ENCODE data around the gene ZNF155. TPM values are rescaled to one million over a fixed set of nuclear protein-coding genes. Genes with fewer than 3 reads are reported as not detected.

Gene ZNF155
- polyA plus RNA-seq, 1 of the 3 experiments (the other 2 are of a cell fraction) = 2.1 TPM

GRCh38 chr19:43983544-43983911 lies 460 bp upstream of the ZNF155 start:
- Histone ChIP-seq H2AFZ (ENCODE audit: low read depth) (0 out of 2 replicates have a peak overlapping the region, but pooled peaks have one; percentile 24), H3K9me3 (0 out of 2 replicates have a peak, but pooled peaks cover 8% of the 10 kb centered on the region), H3K4me2 (peak overlapping the region; percentile 78), H3K4me3 (ENCODE audit: low read depth in 2 of 2, low read length in 1 of 2) (peak overlapping the region; percentile 69 to 82; a peak in 3 of 4 replicates), H3F3A (replicated peaks; ENCODE audit: insufficient read depth) (peaks cover 7% of the 10 kb centered on the region), H3K79me2 (ENCODE audit: insufficient read depth) (peaks cover 14% of the 10 kb centered on the region; the same call in 1 of the 2 replicates), H3K27me3 (ENCODE audit: insufficient read depth) (no peaks in the 10 kb centered on the region), H3K9me2 (no peaks in the 10 kb centered on the region), H3K4me1 (ENCODE audit: control insufficient read depth in 1 of 2, insufficient read depth in 2 of 2, low read depth in 1 of 2, low read length in 1 of 2) (peaks cover 0 to 2% of the 10 kb centered on the region in 2 experiments; a peak in 1 of 4 replicates), H3K36me3 (replicated peaks in 1 of 2; ENCODE audit: control insufficient read depth in 1 of 2, insufficient read depth in 2 of 2, low read length in 1 of 2) (peaks cover 3% of the 10 kb centered on the region in 2 experiments), H4K20me1 (ENCODE audit: insufficient read depth) (no peaks in the 10 kb centered on the region), H3K9ac (no peak overlapping the region), H3K27ac (ENCODE audit: low read depth in 2 of 2, low read length in 1 of 2) (peak overlapping the region; percentile 22 to 28; a peak in 2 of 4 replicates)
- ChIA-PET CTCF (no interaction called here), POLR2A (no interaction called here)
- WGBS (ENCODE audit: low lambda C conversion rate) = 100% methylated on average over 2 of the region's 2 CpGs
- no peak for TF ChIP-seq REST (IDR thresholded peaks at IDR 0.05; ENCODE audit: low read depth, low read length)
- TF ChIP-seq EZH2phosphoT487 (IDR thresholded peaks at IDR 0.05; ENCODE audit: borderline replicate concordance, low read depth) = no peak
- TF ChIP-seq POLR2AphosphoS5 (IDR thresholded peaks at IDR 0.05; ENCODE audit: low read depth, low read length) = no peak
- TF ChIP-seq SMC3 (IDR thresholded peaks at IDR 0.05; ENCODE audit: low read depth, low read length) = no peak
- no peak for TF ChIP-seq RCOR1 (IDR thresholded peaks at IDR 0.05; ENCODE audit: low read length)
- DNase-seq = no peak

DNA sequence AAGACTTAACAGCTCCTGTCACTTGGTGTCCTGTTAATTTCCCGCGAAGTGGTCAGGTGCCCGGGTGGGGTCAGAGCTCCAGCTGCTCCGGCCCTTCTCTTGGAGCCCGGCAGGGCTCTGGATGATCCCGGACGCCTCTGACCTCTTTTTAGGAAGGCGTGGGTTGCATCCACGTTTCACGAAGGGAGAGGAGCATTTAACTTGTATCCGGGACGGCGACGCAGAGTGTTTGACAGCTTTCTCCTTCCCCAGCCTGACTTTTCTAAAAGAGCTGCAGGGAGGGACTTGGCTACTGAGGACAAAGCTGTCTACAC lies 656 bp downstream of the ZNF155 start:
- ChIA-PET CTCF (no interaction called here), POLR2A (interaction anchor here (0.6 to 1.0 kb wide), 3 partner anchors 34 to 66 kb away, joined by 3 to 5 read pairs (median 4); partner anchors contain the start of genes ZNF221 and ZNF222)
- peak overlapping the region; percentile 69 to 82 for H3K4me3 ChIP-seq (ENCODE audit: low read depth in 2 of 2, low read length in 1 of 2)
- H3K27me3 ChIP-seq (ENCODE audit: insufficient read depth) = no peaks in the 10 kb centered on the region
- H2AFZ ChIP-seq (ENCODE audit: low read depth) = peak overlapping the region; percentile 88
- peak; percentile 41 for DNase-seq
- peaks cover 14% of the 10 kb centered on the region; the same call in 1 of the 2 replicates for H3K79me2 ChIP-seq (ENCODE audit: insufficient read depth)
- H3K27ac ChIP-seq (ENCODE audit: low read depth in 2 of 2, low read length in 1 of 2) = peak overlapping the region in 1 of 2 experiments; percentile 34; a peak in 1 of 4 replicates
- WGBS (ENCODE audit: low lambda C conversion rate) = 24% methylated on average over 14 of the region's 14 CpGs
- no peaks in the 10 kb centered on the region for H4K20me1 ChIP-seq (ENCODE audit: insufficient read depth)
- peak overlapping the region; percentile 57 for H3K9ac ChIP-seq
- H3K4me2 ChIP-seq = peak overlapping the region; percentile 78
- no peaks in the 10 kb centered on the region for H3K9me2 ChIP-seq
- H3F3A ChIP-seq (replicated peaks; ENCODE audit: insufficient read depth) = peaks cover 7% of the 10 kb centered on the region
- H3K36me3 ChIP-seq (replicated peaks in 1 of 2; ENCODE audit: control insufficient read depth in 1 of 2, insufficient read depth in 2 of 2, low read length in 1 of 2) = peaks cover 13 to 14% of the 10 kb centered on the region in 2 experiments
- 0 out of 2 replicates have a peak, but pooled peaks cover 8% of the 10 kb centered on the region for H3K9me3 ChIP-seq
- TF ChIP-seq MXI1 (IDR thresholded peaks at IDR 0.05; ENCODE audit: low read depth, low read length) = peak; percentile 11; the same call in 1 of the 2 replicates
- TF ChIP-seq FOXM1 (IDR thresholded peaks at IDR 0.05; ENCODE audit: low read depth) = no peak
- no peak for TF ChIP-seq GATA2 (CRISPR knock-in tag; IDR thresholded peaks at IDR 0.05)
- peaks cover 0 to 2% of the 10 kb centered on the region in 2 experiments; a peak in 1 of 4 replicates for H3K4me1 ChIP-seq (ENCODE audit: control insufficient read depth in 1 of 2, insufficient read depth in 2 of 2, low read depth in 1 of 2, low read length in 1 of 2)

Measured in SK-N-SH (cell line).